ENCODE data around the gene SEMA6D.

The SEMA6D gene

GRCh38 chr15:47750030-47750739, 32.9 kb downstream of the SEMA6D start:
- FAIRE-seq = no peak
- DNase-seq (ENCODE audit: insufficient read length, low spot score) = no peak
- no peak for TF ChIP-seq CTCF (IDR thresholded peaks at IDR 0.05; ENCODE audit: insufficient read depth, missing control alignments)

GRCh38 chr15:47750740-47751262, 33.5 kb downstream of the SEMA6D start:
- no peak for TF ChIP-seq CTCF (IDR thresholded peaks at IDR 0.05; ENCODE audit: insufficient read depth, missing control alignments)
- FAIRE-seq (no peak), DNase-seq (ENCODE audit: insufficient read length, low spot score) (no peak)

GRCh38 chr15:47753591-47753990, 36.3 kb downstream of the SEMA6D start:
- TF ChIP-seq CTCF (IDR thresholded peaks at IDR 0.05; ENCODE audit: insufficient read depth, missing control alignments) = no peak
- no peak for FAIRE-seq
- DNase-seq (ENCODE audit: insufficient read length, low spot score) = no peak

GRCh38 chr15:47754312-47754711, 37.0 kb downstream of the SEMA6D start:
- no peak for TF ChIP-seq CTCF (IDR thresholded peaks at IDR 0.05; ENCODE audit: insufficient read depth, missing control alignments)
- FAIRE-seq = no peak
- DNase-seq (ENCODE audit: insufficient read length, low spot score) = no peak

- no peak for TF ChIP-seq CTCF (IDR thresholded peaks at IDR 0.05; ENCODE audit: insufficient read depth, missing control alignments)
- DNase-seq (ENCODE audit: insufficient read length, low spot score) (no peak), FAIRE-seq (no peak)
Measured at GRCh38 chr15:47755941-47756340, 38.6 kb downstream of the SEMA6D start.

GRCh38 chr15:47756872-47757271, 39.6 kb downstream of the SEMA6D start:
- no peak for DNase-seq (ENCODE audit: insufficient read length, low spot score)
- TF ChIP-seq CTCF (IDR thresholded peaks at IDR 0.05; ENCODE audit: insufficient read depth, missing control alignments) = no peak
- FAIRE-seq = no peak

- DNase-seq (ENCODE audit: insufficient read length, low spot score) (no peak), FAIRE-seq (no peak)
- TF ChIP-seq CTCF (IDR thresholded peaks at IDR 0.05; ENCODE audit: insufficient read depth, missing control alignments) = no peak
Measured at GRCh38 chr15:47757331-47757730, 40.0 kb downstream of the SEMA6D start.

Data from D721Med (cell line).